Lung microvascular endothelial cell (primary cell): Measurements from ENCODE around the gene RNF223. TPM values are rescaled to one million over a fixed set of nuclear protein-coding genes. Genes with fewer than 3 reads are reported as not detected.

Experiments
- DNase-seq, 2 donors: peaks; one replicate each; pipeline versions ENCODE4 v3.0.0 to v3.0.0-alpha.2; 2010; ENCODE audit warnings: low read depth in 2 of 2
- total RNA-seq: library from RNA; depleted of rRNA; stranded (reverse); fragments of >200 nt; gene quantifications from 2 replicates; pipeline ENCODE4 v1.2.1, GENCODE V29; 2014

Gene RNF223
- total RNA-seq, 1 donor from 2014 or later: not detected

DNA sequence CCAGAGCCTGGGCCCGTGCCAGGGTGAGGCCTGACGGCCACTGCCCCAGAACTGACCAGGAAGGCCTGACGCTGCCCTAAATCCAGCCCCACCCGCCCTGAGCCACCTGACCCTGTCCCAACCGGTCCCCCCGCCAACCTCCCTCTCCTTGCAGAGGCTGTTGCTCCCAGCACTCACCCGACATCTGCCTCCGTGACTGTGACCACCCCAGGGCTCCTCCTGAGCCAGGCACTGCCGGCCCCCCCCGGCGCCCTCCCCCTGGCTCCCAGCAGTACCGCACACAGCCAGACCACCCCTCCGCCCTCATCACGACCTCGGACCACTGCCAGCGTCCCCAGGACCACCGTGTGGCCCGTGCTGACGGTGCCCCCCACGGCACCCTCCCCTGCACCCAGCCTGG lies 27.9 kb downstream of the RNF223 start:
- no peak for DNase-seq

DNA sequence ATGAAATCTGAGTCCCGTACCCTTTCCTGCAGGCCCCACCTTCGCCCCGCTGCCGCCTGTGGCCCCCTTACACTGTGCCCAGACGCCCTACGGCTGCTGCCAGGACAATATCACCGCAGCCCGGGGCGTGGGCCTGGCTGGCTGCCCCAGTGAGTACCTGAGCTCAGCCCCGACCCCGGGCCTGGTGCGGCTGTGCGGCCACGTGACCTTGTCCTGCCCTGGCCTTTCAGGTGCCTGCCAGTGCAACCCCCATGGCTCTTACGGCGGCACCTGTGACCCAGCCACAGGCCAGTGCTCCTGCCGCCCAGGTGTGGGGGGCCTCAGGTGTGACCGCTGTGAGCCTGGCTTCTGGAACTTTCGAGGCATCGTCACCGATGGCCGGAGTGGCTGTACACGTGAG lies 29.0 kb downstream of the RNF223 start:
- DNase-seq: no peak

DNA sequence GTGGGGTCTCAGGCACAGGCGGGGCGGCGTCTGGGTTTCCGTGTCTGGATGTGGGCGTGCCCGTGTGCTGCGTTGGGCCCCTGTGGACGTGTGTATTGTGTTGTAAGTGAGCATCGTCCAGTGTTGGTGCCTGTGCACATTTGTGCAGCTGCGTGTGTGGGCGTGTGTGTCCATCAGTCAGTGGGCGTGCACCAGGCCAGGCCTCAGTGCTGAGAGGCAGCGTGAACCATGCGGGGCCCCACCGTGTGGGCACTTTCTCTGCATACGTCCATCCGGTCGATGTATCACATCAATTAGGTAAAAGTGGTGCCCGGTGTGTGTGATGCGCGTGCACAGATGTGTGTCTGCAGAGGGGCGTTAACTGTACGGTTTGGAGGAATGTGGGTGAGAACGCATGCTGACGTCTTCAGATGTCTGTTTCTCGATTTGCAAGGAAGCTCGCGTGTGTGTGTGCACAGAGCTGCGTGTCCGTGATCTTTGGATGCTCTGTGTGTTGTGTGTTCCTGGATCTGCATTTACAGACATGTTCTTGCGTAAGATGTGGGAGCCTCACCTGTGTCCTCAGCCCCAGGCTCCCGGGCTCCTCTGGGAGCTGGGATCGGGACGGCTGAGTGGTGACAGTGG lies 29.5 kb downstream of the RNF223 start:
- no peak for DNase-seq

DNA sequence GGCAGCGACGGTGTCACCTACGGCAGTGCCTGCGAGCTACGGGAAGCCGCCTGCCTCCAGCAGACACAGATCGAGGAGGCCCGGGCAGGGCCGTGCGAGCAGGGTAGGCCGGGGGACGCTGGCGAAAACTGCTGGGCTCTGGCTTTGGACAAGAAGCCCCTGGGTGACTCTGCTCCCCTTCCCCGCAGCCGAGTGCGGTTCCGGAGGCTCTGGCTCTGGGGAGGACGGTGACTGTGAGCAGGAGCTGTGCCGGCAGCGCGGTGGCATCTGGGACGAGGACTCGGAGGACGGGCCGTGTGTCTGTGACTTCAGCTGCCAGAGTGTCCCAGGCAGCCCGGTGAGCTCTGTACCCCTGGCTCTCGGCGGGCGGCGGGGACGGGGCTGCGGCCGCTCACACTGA lies 30.2 kb downstream of the RNF223 start:
- DNase-seq: no peak

DNA sequence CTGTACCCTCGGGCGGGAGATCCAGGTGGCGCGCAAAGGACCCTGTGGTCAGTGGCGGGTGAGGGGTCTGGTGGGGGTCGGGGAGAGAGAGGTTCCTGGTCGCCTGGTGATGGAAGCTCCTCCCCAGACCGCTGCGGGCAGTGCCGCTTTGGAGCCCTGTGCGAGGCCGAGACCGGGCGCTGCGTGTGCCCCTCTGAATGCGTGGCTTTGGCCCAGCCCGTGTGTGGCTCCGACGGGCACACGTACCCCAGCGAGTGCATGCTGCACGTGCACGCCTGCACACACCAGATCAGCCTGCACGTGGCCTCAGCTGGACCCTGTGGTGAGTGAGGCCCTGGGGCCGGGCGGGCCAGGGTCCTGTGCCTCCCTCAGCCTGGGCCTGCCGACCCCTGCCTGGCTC lies 30.7 kb downstream of the RNF223 start:
- DNase-seq: no peak

DNA sequence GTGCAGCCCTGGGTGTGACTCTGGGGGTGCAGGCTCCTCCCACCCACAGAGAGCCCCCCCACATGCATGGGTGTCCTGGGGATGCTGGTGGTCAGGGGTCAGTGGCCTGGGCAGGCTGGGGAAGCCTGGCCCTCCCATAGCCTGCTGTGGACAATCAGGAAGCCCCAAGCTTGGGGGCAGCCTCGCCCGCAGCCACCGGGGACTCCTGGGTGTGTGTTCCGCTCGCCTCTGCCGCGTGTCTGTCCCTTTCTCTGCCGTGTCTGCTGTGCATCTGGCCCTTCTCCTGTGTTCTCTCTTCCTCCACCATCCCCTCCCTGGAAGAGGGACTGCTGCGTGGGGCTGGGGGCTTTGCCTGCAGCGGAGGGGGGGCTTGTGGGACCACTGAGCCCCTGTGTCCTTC lies 31.3 kb downstream of the RNF223 start:
- DNase-seq: no peak

DNA sequence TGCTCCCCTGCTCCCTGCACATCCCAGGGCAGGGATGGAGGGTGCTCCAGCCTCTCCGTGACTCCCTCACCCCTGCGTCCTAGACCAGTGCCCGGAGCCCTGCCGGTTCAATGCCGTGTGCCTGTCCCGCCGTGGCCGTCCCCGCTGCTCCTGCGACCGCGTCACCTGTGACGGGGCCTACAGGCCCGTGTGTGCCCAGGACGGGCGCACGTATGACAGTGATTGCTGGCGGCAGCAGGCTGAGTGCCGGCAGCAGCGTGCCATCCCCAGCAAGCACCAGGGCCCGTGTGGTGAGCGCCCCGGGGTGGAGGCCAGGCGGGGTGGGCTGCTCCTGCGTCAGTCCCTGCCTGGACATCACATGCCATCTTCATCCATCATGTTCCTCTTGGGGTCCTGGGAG lies 32.2 kb downstream of the RNF223 start:
- no peak for DNase-seq

DNA sequence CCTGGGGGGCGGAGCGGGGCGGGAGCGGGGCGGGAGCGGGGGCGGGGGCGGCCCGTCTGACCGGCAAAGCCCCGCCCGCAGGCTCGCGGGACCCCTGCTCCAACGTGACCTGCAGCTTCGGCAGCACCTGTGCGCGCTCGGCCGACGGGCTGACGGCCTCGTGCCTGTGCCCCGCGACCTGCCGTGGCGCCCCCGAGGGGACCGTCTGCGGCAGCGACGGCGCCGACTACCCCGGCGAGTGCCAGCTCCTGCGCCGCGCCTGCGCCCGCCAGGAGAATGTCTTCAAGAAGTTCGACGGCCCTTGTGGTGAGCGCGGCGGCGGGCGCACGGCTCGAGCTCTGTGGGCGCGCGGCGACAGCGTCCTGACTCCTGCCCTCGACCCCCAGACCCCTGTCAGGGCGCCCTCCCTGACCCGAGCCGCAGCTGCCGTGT lies 33.0 kb downstream of the RNF223 start:
- DNase-seq: no peak

DNA sequence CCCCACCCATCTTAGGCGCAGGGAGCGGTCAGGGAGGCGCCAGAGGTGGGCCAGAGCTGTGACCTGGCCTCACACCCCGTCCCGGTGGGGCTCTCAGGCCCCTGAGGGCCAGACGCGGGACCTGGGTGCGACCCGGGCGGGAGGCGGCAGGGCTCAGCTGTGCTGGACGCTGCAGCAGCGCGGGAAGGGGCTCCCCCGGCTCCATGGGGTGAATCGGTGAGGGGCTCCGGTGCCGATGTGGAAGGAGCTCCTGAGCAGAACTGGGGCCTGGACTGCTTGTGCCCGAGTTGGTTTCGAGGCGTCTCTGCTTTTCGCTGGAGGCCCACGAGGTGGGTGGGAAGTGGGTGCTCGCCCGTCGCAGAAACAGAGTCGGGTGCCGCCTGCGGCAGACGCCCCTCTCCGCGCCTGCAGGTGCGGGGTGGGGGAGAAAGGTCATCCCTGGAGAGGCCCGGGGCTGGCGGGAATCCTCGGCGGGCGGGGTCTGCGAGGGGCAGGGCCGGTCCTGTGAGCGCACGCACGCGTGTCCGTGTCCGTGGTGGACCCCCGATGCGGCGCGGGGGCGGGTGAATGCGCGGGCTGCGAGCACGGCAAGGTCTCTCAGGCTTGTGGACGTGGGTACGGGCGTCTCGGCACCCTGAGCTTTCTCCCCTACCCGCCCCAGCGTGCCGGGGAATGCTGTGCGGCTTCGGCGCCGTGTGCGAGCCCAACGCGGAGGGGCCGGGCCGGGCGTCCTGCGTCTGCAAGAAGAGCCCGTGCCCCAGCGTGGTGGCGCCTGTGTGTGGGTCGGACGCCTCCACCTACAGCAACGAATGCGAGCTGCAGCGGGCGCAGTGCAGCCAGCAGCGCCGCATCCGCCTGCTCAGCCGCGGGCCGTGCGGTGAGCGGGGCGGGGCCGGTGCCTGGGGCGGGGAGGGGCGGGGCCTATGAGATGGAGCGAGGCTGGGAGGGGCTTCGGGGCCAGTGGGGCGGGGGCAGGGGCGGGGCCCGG lies 33.8 kb downstream of the RNF223 start:
- DNase-seq: peak; percentile 90 to 94

DNA sequence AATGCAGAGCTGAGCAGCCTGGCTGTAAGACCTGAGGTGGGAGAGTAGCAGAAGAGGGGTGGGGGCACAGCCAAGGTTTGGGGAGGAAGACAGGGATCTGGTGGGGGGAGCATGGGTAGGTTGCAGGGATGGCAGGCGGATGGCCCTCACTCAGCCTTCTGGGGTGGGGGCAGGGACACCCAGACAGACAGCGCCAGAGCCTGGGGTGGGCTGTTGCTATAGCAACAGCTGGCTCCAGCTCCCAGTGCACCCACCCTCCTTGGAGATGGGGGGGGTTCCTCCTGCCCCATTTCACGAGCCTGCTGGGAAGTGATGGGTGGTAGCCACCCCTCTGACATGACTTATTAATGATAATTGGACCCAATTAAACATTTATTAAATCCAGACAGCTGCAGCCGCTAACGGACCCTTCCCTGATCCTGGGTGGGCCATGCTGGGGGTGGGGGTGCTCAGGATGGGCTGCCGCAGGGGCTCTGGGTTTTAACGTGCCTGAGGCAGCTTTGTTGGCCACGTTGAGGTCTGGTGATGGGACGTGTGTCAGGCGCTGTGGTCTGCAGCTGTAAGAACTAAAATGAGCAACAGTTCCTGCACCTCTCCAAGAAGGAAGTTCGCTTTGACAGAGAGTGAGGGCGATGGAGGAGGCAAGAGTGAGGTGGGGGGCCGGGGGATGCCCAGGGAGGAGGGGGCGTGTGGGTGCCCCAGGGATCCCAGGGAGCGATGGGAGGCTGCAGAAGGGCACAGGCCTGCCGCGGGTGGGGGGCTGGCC lies 34.8 kb downstream of the RNF223 start:
- no peak for DNase-seq

DNA sequence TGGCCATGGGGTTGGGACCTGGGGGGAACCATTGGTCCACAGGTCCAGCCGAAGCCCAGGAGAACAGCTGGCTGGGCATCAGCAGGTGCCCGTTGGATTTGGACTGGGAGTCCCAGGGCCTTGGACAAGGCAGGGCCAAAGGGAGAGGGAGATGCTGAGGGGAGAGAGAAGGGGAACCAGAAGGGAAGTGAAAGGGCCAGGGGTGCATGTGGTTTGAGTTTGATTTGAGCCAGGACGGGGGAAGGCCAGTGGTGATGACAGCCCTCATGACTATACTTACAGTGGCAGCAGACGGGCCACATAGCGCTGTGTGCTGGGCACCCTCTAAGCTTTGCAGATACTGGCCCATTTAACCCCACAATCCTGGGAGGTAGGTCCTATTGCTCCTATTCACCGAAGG lies 35.4 kb downstream of the RNF223 start:
- DNase-seq: no peak

DNA sequence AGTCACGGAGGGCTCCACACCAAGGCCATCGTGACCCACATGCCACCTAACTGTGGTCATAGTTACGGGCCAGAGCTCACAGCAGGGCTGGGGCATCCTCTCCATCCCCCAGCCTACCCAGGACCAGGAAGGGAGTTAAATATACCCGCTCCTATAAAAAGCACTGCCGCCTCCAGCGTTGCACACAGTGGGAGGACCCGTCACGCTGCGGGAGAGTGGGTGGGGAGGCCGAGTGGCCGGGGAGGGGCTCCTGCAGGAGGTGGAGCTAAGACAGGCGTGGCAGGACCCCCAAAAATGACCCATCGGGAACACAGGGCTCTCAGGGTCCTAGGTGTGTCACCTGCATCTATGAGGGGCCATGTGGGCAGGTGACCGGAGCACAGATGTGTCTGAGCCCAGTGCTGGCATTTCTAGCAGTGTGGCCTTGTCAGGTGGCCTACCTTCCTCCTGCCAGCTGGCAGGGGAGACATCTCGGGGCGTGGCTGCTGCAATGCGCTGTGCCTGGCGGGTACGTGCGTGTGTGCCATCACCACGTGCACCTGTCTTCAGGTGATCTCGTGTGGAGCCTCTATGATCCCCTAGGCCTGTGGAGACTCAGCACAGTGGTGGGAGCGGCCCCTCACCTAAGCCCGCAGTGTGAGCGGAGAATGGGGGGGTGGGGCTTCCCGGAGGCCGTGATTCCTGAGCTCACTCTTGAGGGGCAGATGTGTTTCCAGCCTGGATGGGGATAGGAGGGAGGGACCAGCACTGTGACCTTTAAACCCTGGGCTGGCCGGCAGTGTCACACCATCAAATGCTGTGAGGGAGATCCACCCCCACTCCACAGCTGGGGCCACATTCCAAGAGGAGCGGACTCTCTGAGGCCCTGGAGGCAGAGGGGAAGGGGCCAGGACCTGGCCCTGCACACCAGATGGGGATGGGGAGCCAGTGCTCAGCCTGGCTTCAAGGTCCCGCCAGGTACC lies 36.5 kb downstream of the RNF223 start:
- no peak for DNase-seq

DNA sequence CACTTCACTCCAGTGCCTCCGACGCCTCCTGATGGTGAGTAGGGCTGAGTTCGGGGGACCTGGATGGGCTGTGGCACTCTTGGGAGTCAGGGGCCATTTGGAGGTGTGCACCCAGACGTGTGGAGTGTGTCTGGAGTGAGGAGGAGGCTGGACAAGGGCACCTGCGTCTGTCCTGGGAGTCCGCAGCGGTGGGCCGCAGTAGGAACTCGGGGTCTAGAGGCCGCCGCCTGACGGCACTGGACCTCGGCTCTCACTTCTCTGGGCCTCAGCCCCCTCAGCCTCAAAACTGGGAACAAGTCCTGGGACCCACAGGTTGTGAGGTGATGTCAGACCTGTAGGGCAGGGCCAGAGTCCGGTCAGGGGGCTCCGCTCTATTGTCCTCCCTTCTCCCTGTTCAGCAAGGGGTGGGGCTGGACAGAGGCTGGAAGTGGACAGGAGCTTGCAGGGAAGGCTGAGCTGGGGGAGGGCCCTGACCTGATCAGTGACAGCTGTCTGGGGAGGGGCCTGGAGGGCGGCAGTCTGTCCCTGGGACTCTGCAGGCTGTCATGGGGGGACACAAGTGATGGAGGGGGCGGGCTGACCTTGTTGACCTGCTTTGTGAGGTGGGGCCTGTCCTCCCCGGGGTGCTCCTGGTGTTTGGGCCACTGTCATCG lies 38.7 kb downstream of the RNF223 start:
- no peak for DNase-seq

DNA sequence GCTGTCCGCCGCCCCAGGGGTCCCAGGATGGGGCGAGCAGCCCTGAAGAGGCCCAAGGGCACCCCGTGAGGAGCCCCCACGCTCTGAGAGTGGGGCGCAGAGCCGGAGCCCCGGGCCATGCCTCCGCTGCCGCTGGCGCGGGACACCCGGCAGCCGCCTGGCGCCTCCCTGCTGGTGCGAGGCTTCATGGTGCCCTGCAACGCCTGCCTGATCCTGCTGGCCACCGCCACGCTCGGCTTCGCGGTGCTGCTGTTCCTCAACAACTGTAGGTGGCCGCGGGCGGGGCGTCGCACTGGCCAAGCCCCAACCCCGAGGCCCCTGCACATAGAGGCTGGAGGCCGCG lies 39.7 kb downstream of the RNF223 start:
- DNase-seq: no peak

DNA sequence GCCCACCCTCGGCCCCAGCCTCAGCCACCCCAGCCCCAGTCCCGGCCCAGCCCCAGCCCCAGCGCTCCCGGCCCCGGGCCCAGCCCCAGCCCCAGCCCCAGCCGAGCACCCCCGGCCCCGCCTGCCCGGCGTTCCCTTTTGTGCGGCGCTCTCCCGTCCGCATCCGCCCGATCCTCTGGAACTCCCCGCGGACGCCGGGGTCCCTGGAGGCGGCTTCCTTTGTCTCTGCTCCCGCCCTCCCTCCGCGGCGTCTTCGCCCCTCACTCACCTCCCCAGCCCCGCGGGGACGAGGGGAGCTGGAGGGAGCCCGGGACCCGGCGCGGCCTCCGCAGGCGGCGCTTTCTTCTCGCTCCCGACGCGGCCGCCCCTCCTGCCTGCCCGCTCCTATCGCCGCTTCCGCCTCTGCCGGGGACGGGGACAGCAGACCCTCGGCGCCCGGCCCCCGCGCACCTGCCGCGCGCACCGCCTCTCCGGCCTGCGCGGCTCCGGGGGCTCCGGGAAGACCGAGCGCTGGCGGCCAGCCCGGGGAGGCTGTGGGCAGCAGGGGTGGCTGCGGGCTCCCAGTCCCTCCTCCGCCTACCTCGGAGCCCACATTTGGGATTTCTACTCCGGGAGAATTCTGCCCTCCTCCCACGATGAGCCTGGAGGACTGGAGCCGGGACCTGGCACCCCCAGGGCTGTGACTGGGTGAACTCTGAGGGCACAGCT lies 40.2 kb downstream of the RNF223 start:
- no peak for DNase-seq

DNA sequence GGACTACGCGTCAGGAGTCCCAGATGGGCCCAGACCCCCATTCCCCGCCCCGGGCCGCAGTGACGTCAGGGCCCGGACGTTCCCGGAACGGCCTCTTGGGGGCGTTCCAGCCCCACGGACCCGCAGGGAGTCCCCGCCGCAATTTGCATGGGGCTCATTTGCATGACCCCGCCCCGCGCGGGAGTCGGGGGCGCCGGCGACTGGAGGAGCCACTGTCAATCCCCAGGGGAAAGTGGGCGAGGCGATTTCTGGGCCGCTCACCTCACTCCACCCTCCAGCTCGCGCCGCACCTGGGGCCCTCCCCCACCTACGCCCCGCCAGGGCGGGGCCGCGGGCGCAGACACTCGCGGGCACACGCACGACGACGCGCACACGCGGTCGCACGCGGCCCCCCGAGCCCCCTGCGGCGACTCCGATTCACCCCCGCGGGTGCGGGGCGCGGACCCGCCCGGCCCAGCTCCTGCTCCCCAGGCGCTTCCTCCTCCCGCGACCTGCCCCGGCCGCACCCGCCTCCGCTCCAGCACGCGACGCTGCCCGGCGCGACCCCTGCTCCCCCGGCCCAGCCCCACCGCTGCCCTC lies 41.0 kb downstream of the RNF223 start:
- DNase-seq: peak; percentile 60 to 87

DNA sequence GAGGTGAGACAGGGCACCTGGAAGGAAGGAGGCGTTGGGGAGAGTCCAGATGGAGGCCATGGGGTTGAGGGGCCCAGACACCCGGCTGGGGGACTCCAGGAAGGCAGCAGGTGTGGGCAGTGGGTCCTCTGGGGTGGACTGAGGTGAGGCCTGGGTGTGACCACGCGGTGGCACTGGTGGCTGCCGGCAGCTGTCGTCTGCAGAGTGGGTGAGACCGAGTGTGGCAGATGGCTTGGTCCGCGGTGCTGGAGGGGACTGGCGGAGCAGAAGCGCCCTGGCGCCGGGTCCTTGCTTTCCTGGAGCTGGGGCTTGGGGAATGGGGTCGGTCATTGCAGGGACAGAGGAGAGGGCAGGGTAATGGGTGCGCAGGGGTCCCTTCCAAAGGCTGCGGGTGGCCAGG lies 41.7 kb downstream of the RNF223 start:
- peak in 1 of 2 donors; percentile 43 for DNase-seq

DNA sequence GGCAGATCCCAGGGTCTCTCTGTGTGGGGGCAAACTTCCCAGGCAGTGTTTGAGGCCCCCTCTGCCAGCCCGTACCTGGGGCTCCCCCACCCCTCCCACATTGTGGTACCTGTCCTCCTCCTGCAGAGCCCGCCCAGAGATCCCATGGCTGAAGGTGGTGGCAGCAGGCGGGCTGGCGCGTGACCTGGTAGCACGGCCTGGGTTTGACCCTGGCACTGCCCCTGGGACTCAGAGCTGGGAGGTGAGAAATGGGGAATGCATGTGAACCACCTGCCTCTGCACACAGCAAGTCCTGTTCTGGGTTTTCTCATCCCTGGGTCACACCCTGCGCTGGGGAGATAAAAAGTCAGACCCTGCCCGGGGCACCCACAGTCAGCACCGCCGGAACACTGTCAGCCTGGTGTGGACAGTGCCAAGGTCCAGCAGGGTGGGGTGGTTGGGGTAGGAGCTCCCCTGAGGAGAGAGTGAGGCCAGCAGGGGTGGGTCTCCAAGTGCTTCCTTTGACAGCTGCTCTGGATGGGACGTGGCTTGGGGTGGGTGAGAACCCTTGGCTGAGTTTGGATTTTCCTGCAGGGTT lies 42.4 kb downstream of the RNF223 start:
- no peak for DNase-seq
